Thymus (tissue), 11 donors: ENCODE data around the gene COL23A1. TPM values are rescaled to one million over a fixed set of nuclear protein-coding genes. Genes with fewer than 3 reads are reported as not detected.

Source experiments
- DNase-seq, 9 donors: peaks; one replicate each; pipeline ENCODE4 v3.0.0-alpha.2; 2013; ENCODE audit warnings: low spot score in 9 of 9, low read depth in 6 of 9, missing footprints in 1 of 9
- H3K27ac ChIP-seq, 2 donors: one replicate each; pipeline ENCODE4 v1.5.1; 2013; ENCODE audit warnings: control low read depth in 1 of 2, low read depth in 1 of 2, low read length in 1 of 2, mild to moderate bottlenecking in 1 of 2, moderate library complexity in 1 of 2
- H3K27me3 ChIP-seq, 2 donors: one replicate each; pipeline ENCODE4 v1.5.1; 2013; ENCODE audit warnings: low read length in 1 of 2; ENCODE audit not compliant: control insufficient read depth in 2 of 2, insufficient read depth in 1 of 2
- H3K36me3 ChIP-seq, 2 donors: one replicate each; pipeline ENCODE4 v1.5.1; 2013; ENCODE audit warnings: low read length in 1 of 2, mild to moderate bottlenecking in 1 of 2, moderate library complexity in 1 of 2; ENCODE audit not compliant: control insufficient read depth in 2 of 2, insufficient read depth in 2 of 2
- H3K4me1 ChIP-seq, 2 donors: one replicate each; pipeline ENCODE4 v1.5.1; 2013; ENCODE audit warnings: low read length in 2 of 2; ENCODE audit not compliant: control insufficient read depth in 2 of 2, insufficient read depth in 2 of 2
- H3K4me3 ChIP-seq, 2 donors: one replicate each; pipeline ENCODE4 v1.5.1; 2013; ENCODE audit warnings: low read length in 2 of 2, control low read depth in 1 of 2, mild to moderate bottlenecking in 1 of 2
- H3K9me3 ChIP-seq, 2 donors: one replicate each; pipeline ENCODE4 v1.5.1; 2013; ENCODE audit warnings: low read length in 1 of 2, mild to moderate bottlenecking in 1 of 2; ENCODE audit not compliant: control insufficient read depth in 2 of 2, insufficient read depth in 1 of 2
- WGBS: extraction: QIAGEN DNeasy Blood & Tissue Kit; methylation state at CpG from one replicate; pipeline ENCODE4 v1.1.7; 2013; 5-methylcytosine and 5-hydroxymethylcytosine counted together
- polyA plus RNA-seq: library from polyadenylated mRNA; stranded (reverse); fragments of 200-250 nt; gene quantifications from one replicate; pipeline ENCODE4 v1.2.3, GENCODE V29; 2013
- total RNA-seq: library from RNA; stranded (reverse); fragments of 120-200 nt; gene quantifications from one replicate; pipeline ENCODE4 v1.2.4, GENCODE V29; 2013
- donor health status: healthy.

Gene COL23A1
- total and polyA plus RNA-seq, 2 donors = 1.5 to 2.6 TPM

DNA sequence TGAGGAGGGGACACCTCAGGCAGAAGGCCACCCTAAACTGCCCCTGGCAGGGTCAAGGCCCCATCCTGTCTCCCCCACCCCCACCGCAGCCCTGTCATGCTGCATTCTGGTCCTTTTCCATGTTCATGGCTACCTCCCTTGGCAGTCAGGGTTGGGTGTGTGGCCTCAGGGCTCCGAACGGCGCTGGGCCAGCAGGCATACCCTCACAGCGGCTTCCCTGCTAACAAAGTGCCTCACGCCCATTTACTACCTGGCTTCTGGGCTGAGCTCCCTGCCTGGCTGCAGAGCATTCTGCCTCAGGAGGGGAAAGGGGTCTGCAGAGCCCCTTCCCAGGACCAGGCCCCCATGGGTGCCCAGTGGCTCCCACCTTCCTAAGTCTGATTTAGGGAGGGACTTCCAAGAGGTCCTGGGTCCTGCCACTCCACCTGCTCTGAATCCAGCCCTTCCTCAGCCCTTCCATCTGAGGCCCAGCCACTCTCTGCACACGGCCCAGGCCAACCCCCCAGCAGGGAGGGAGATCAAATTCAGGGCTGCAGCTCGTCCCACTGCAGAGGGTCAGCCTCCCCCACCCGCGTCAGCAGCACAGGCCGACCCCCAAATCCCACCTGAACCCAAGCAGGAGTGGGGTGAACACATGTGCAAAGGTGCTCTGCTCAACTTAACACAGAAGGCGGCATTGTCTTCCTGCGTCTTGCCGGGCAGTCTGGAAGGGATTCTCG is 241.7 kb downstream of the COL23A1 start:
- Histone ChIP-seq H3K27me3 (no peaks in the 10 kb centered on the region), H3K27ac (no peak overlapping the region), H3K4me3 (no peak overlapping the region), H3K36me3 (peaks cover 3 to 12% of the 10 kb centered on the region in 2 donors), H3K4me1 (peaks cover 0 to 3% of the 10 kb centered on the region in 2 donors), H3K9me3 (no peaks in the 10 kb centered on the region)
- DNase-seq = no peak
- WGBS = 96% methylated on average over 15 of the region's 15 CpGs

DNA sequence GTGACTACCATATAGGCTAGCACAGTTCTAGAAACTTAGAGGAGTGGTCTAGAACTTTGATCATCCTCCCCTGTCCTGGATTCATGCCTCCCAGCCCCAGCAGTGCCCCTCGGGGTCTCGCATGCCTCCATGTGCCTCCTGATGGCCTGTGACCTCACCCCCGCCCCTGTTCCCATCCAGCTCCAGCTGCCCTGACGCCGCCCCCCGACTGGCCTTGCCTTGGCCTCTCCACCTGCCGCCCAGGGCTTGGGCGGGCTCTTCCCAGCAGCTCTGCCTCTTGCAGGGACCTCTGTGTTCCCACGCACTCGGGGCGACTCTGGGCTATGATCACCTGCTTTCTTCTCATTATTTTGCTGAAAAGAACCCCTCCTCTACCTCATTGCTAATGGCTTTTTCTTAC is 242.2 kb downstream of the COL23A1 start:
- peaks cover 0 to 3% of the 10 kb centered on the region in 2 donors for H3K4me1 ChIP-seq
- H3K4me3 ChIP-seq = no peak overlapping the region
- 98% methylated on average over 11 of the region's 11 CpGs for WGBS
- DNase-seq = no peak
- H3K9me3 ChIP-seq = no peaks in the 10 kb centered on the region
- no peaks in the 10 kb centered on the region for H3K27me3 ChIP-seq
- H3K27ac ChIP-seq = no peak overlapping the region
- peaks cover 3 to 12% of the 10 kb centered on the region in 2 donors for H3K36me3 ChIP-seq

DNA sequence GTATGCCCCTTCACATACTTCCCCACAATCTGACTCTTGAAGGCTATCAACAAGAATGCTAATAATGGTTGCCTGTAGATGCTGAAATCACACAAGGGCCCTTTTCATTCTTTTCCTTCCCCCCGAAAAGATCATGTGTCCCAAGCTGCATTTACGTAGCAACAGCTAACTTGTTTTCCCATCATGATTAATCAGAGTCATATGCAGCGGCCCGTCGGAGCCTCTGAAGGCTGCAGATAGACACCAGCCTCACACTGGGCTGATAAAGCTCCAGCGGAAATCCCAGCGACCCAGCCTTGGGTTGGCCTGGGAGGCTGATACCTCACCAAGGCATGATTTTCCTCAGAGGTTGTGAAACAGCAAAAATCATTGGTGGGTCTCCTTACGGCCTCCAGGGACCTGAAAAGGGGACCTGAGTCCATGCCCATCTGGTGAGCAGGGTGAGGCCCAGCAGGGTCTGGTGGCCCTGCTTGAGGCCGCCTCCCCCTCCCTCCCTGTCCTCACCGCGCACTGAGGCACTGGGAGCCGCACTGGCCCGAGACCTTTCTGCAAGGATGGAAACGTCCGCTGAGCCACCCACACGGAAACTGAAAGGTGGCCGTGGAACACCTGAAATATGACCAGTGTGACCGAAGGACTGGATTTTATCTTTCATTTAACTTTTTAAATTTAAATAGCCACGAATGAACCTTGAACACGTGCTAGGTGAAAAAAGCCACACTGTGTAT is 243.4 kb downstream of the COL23A1 start:
- Histone ChIP-seq H3K36me3 (peaks cover 3 to 12% of the 10 kb centered on the region in 2 donors), H3K4me1 (peaks cover 0 to 9% of the 10 kb centered on the region in 2 donors), H3K27me3 (no peaks in the 10 kb centered on the region), H3K27ac (no peak overlapping the region), H3K9me3 (no peaks in the 10 kb centered on the region), H3K4me3 (no peak overlapping the region)
- DNase-seq = no peak
- WGBS = 96% methylated on average over 20 of the region's 20 CpGs

DNA sequence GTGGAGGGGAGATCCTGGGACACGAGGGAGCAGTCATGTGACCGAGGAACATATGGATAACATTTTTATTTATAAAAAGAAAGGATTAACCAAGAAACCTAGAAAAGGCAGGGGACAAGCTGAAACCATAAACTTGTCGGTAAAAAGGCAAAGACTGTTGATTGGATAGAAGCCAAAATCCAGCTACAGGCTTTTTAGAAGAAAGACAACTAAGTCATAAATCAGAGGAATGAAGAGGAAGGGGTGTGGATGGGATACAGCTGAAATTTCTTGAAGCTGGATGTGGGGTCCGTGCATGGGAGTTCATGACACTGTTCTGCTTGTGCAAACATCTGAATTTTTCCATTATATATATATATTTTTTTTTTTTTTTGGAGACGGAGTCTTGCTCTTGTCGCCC is 246.9 kb downstream of the COL23A1 start:
- H3K4me3 ChIP-seq = no peak overlapping the region
- H3K36me3 ChIP-seq = no peaks in the 10 kb centered on the region
- H3K4me1 ChIP-seq = peaks cover 0 to 15% of the 10 kb centered on the region in 2 donors
- DNase-seq = no peak
- WGBS = 81% methylated on average over 6 of the region's 6 CpGs
- no peaks in the 10 kb centered on the region for H3K27me3 ChIP-seq
- H3K9me3 ChIP-seq = no peaks in the 10 kb centered on the region
- no peak overlapping the region for H3K27ac ChIP-seq

DNA sequence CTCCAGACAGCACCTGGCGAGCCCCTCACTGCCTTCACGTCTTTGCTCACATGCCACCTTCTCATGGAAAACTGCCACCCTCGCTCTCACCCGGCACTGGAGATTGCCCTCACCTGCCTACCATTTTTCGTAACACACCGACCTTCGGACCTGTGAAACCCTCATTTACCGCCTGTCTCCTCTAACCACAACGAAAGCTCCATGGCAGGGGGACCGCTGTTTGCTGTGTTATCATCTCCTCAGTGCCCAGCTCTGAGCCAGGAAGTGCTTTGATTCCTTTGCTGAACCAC is 248.4 kb downstream of the COL23A1 start:
- Histone ChIP-seq H3K4me3 (no peak overlapping the region), H3K9me3 (no peaks in the 10 kb centered on the region), H3K36me3 (no peaks in the 10 kb centered on the region), H3K27ac (no peak overlapping the region), H3K27me3 (no peaks in the 10 kb centered on the region), H3K4me1 (peaks cover 0 to 15% of the 10 kb centered on the region in 2 donors)
- 81% methylated on average over 10 of the region's 10 CpGs for WGBS
- no peak for DNase-seq

DNA sequence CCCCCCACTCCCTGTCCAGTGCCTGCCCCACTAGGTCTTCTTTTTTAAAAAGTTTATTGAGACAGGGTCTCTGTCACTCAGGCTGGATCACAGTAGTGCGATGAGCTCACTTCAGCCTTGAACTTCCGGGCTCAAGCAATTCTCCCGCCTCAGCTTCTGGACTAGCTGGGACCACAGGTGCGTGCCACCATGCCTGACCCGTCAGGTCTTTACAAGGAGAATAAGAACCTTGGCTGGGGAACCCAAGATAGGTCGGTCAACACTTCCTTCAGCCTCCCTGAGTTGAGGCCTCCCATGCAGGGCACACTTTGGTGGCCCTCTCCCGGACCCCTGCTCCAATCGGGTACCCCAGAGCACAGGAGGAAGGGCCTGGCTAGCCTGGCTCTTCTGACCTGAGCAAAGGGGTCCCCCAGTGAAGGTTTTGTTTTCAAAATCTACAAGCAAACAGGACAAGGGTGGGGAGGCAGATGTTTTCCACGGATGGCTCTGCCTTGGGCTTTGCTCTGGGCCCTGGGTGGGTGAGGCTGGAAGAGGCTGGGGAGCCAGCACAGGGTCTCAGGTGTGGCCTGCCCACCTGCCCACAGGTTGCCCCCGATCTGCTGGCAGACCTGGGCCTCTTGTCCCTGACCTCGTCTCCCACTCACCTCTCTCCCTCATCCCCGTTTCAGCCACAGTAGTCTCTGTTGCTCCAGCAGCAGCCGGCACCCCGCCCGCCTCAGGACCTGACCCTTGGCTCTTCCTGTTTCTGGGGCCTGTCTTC is 248.9 kb downstream of the COL23A1 start:
- Histone ChIP-seq H3K4me1 (peaks cover 0 to 15% of the 10 kb centered on the region in 2 donors), H3K9me3 (no peaks in the 10 kb centered on the region), H3K27me3 (no peaks in the 10 kb centered on the region), H3K36me3 (no peaks in the 10 kb centered on the region), H3K27ac (no peak overlapping the region), H3K4me3 (no peak overlapping the region)
- no peak for DNase-seq
- WGBS = 94% methylated on average over 15 of the region's 15 CpGs

DNA sequence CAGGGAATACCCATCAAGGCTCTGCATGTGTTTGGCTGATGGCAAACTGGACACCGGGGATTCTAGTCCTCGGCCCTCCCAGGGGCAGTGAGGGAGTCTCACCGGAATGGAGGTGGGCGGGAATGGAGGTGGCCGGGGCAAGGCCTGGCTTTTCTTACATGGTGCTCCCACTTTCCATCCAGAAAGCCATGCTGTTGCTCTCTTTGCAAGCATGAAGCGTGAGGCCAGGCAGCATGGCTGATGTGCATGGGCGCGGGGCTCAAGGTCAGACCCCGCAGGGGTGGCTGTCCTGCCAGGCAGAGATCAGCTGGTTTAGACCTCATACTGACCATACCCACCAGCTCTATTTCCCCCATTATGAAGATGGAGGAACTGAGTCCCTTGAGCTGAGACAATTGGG is 249.6 kb downstream of the COL23A1 start:
- H3K36me3 ChIP-seq = no peaks in the 10 kb centered on the region
- DNase-seq = no peak
- H3K27me3 ChIP-seq = no peaks in the 10 kb centered on the region
- peaks cover under 1 to 15% of the 10 kb centered on the region in 2 donors for H3K4me1 ChIP-seq
- H3K4me3 ChIP-seq = no peak overlapping the region
- H3K27ac ChIP-seq = no peak overlapping the region
- H3K9me3 ChIP-seq = no peaks in the 10 kb centered on the region
- 97% methylated on average over 9 of the region's 9 CpGs for WGBS

DNA sequence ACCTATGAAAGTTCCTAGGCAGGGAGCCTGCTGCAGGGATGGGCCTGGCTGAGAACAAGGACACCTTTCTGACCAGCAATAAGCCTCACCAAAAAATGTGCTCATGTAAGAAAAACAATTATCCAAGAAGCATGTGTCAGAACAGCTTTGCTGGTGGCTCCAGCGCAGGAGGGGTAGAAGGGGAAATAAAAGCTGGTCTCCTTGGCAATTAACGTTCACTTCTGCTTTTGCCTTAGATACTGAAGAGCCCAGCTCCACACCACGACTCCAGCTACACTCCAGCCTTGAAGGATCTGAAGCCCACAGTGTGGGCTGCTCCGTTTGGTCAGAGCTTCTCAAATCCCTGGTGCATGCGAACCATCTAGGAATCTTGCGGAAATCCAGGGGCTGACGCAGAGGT is 250.0 kb downstream of the COL23A1 start:
- no peaks in the 10 kb centered on the region for H3K27me3 ChIP-seq
- H3K4me1 ChIP-seq = peaks cover 5 to 20% of the 10 kb centered on the region in 2 donors
- no peak overlapping the region for H3K4me3 ChIP-seq
- no peak for DNase-seq
- no peak overlapping the region for H3K27ac ChIP-seq
- H3K36me3 ChIP-seq = no peaks in the 10 kb centered on the region
- no peaks in the 10 kb centered on the region for H3K9me3 ChIP-seq
- WGBS = 56% methylated on average over 7 of the region's 7 CpGs

DNA sequence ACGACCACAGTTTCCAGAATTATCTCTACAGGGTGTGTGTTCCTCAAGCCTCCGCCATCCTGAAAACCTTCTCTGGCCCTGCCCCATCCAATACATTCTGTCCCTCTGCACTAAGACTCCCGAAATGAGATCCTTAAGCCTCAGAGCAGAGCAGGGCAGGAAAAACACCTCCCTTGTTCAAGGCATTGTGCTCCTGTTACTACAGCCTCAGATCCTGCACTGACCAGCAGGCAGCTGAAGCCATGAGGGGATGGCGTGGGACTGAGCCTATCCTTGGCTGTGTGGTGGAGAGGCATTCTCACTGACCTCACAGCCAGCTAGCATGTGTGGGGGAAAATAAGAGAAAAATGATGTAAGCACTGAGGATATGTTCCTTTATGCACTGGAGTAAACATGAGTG is 250.9 kb downstream of the COL23A1 start:
- DNase-seq = no peak
- H3K27me3 ChIP-seq = no peaks in the 10 kb centered on the region
- H3K4me1 ChIP-seq = peaks cover 6 to 25% of the 10 kb centered on the region in 2 donors
- 92% methylated on average over 4 of the region's 4 CpGs for WGBS
- no peak overlapping the region for H3K4me3 ChIP-seq
- H3K36me3 ChIP-seq = no peaks in the 10 kb centered on the region
- no peaks in the 10 kb centered on the region for H3K9me3 ChIP-seq
- no peak overlapping the region for H3K27ac ChIP-seq
